Liver (tissue), 3 donors: ENCODE results near the gene C2orf49.

Source experiments
- EGR1 ChIP-seq, 2 donors: IDR thresholded peaks; 2 replicates each; pipeline ENCODE4 v1.6.1; 2016 to 2018; ENCODE audit warnings: antibody characterized with exemption in 2 of 2, low read depth in 2 of 2
- FOXA1 ChIP-seq: IDR thresholded peaks from 2 replicates; pipeline ENCODE4 v1.6.1; 2016; ENCODE audit warnings: antibody characterized with exemption
- GABPA ChIP-seq, 2 donors: IDR thresholded peaks in 1 of 2; conservative IDR thresholded peaks in 1 of 2; 2 replicates each; pipeline ENCODE4 v1.6.1; 2016; ENCODE audit warnings: antibody characterized with exemption in 2 of 2, mild to moderate bottlenecking in 1 of 2, moderate library complexity in 1 of 2
- JUND ChIP-seq, 2 donors: IDR thresholded peaks; 2 replicates each; pipeline ENCODE4 v1.6.1; 2016; ENCODE audit warnings: antibody characterized with exemption in 2 of 2
- NR2F2 ChIP-seq: IDR thresholded peaks from 2 replicates; pipeline ENCODE4 v1.6.1; 2016; ENCODE audit warnings: antibody characterized with exemption
- RAD21 ChIP-seq, 2 donors: IDR thresholded peaks; 2 replicates each; pipeline ENCODE4 v1.6.1; 2016; ENCODE audit warnings: antibody characterized with exemption in 2 of 2, mild to moderate bottlenecking in 2 of 2
- RXRA ChIP-seq, 2 donors: IDR thresholded peaks; 2 replicates each; pipeline ENCODE4 v1.6.1; 2017 to 2018; ENCODE audit warnings: antibody characterized with exemption in 2 of 2, mild to moderate bottlenecking in 1 of 2
- SP1 ChIP-seq: IDR thresholded peaks from 2 replicates; pipeline ENCODE4 v1.6.1; 2018; ENCODE audit warnings: antibody characterized with exemption, mild to moderate bottlenecking
- TAF1 ChIP-seq: conservative IDR thresholded peaks from 2 replicates; pipeline ENCODE4 v1.6.1; 2016; ENCODE audit warnings: antibody characterized with exemption, mild to moderate bottlenecking
- YY1 ChIP-seq: IDR thresholded peaks from 2 replicates; pipeline ENCODE4 v1.6.1; 2016; ENCODE audit warnings: antibody characterized with exemption, mild to moderate bottlenecking
- TF ChIP-seq, protein P1 (sequence below): fragments of 150-350 bp; IDR thresholded peaks from 2 replicates; pipeline ENCODE4 v1.5.1; 2017; ENCODE audit warnings: improper control_type of control experiment, low read depth, low read length; ENCODE audit not compliant: missing input control
- TF ChIP-seq, protein P2 (sequence below): IDR thresholded peaks from 2 replicates; pipeline ENCODE4 v1.6.1; 2016; ENCODE audit warnings: antibody characterized with exemption
- TF ChIP-seq, protein P3 (sequence below): IDR thresholded peaks from 2 replicates; pipeline ENCODE4 v1.6.1; 2016; ENCODE audit warnings: antibody characterized with exemption, mild to moderate bottlenecking
- TF ChIP-seq, protein P4 (sequence below): IDR thresholded peaks from 2 replicates; pipeline ENCODE4 v1.6.1; 2016; ENCODE audit warnings: antibody characterized with exemption
- donor health status: healthy.
- donor health status: healthy.

DNA sequence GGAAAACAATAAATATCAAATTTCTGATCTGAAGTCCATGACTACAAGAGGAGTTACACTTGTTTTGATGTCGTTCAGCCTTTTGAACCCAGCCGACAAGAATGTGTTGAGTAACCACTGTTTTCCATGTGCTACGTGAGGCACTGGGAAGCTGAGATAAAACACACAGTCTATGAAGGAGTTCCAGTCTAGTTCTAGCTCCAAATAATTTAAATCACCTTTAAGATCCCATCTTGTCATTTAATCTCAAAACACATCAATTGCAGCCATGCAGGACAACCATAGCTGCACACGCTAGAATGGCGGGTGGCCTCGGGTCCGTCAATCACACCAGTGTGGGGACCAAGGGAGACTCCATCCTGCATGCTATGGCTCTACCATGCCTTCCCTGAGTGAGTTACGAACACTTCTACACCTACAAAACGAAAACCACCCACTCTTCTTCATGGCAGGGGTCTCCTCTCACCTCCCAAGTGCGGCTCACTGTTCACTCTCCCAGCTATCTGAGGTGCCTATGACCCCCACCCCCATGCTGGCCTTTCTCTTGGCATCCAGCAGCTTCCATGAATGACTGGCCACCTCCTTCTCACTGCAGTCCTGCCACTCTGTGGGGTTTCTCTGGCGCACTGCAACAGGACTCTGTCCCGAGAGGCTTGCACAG is 57.7 kb downstream of the C2orf49 start:
- TF ChIP-seq, protein P1, sequence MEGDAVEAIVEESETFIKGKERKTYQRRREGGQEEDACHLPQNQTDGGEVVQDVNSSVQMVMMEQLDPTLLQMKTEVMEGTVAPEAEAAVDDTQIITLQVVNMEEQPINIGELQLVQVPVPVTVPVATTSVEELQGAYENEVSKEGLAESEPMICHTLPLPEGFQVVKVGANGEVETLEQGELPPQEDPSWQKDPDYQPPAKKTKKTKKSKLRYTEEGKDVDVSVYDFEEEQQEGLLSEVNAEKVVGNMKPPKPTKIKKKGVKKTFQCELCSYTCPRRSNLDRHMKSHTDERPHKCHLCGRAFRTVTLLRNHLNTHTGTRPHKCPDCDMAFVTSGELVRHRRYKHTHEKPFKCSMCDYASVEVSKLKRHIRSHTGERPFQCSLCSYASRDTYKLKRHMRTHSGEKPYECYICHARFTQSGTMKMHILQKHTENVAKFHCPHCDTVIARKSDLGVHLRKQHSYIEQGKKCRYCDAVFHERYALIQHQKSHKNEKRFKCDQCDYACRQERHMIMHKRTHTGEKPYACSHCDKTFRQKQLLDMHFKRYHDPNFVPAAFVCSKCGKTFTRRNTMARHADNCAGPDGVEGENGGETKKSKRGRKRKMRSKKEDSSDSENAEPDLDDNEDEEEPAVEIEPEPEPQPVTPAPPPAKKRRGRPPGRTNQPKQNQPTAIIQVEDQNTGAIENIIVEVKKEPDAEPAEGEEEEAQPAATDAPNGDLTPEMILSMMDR, result no peak
- TF ChIP-seq YY1 (no peak), JUND (IDR thresholded peaks at IDR 0.05) (no peak), RAD21 (IDR thresholded peaks at IDR 0.05) (no peak), FOXA1 (no peak), EGR1 (IDR thresholded peaks at IDR 0.05; ENCODE audit: low read depth in 2 of 2) (no peak), TAF1 (no peak), RXRA (IDR thresholded peaks at IDR 0.05) (no peak), GABPA (IDR thresholded peaks at IDR 0.05 in 1 of 2, conservative IDR thresholded peaks at IDR 0.05 in 1 of 2) (no peak), SP1 (no peak), NR2F2 (no peak)
- TF ChIP-seq, protein P2, sequence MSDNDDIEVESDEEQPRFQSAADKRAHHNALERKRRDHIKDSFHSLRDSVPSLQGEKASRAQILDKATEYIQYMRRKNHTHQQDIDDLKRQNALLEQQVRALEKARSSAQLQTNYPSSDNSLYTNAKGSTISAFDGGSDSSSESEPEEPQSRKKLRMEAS, result no peak
- TF ChIP-seq, protein P3, sequence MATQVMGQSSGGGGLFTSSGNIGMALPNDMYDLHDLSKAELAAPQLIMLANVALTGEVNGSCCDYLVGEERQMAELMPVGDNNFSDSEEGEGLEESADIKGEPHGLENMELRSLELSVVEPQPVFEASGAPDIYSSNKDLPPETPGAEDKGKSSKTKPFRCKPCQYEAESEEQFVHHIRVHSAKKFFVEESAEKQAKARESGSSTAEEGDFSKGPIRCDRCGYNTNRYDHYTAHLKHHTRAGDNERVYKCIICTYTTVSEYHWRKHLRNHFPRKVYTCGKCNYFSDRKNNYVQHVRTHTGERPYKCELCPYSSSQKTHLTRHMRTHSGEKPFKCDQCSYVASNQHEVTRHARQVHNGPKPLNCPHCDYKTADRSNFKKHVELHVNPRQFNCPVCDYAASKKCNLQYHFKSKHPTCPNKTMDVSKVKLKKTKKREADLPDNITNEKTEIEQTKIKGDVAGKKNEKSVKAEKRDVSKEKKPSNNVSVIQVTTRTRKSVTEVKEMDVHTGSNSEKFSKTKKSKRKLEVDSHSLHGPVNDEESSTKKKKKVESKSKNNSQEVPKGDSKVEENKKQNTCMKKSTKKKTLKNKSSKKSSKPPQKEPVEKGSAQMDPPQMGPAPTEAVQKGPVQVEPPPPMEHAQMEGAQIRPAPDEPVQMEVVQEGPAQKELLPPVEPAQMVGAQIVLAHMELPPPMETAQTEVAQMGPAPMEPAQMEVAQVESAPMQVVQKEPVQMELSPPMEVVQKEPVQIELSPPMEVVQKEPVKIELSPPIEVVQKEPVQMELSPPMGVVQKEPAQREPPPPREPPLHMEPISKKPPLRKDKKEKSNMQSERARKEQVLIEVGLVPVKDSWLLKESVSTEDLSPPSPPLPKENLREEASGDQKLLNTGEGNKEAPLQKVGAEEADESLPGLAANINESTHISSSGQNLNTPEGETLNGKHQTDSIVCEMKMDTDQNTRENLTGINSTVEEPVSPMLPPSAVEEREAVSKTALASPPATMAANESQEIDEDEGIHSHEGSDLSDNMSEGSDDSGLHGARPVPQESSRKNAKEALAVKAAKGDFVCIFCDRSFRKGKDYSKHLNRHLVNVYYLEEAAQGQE, result no peak
- TF ChIP-seq, protein P4, sequence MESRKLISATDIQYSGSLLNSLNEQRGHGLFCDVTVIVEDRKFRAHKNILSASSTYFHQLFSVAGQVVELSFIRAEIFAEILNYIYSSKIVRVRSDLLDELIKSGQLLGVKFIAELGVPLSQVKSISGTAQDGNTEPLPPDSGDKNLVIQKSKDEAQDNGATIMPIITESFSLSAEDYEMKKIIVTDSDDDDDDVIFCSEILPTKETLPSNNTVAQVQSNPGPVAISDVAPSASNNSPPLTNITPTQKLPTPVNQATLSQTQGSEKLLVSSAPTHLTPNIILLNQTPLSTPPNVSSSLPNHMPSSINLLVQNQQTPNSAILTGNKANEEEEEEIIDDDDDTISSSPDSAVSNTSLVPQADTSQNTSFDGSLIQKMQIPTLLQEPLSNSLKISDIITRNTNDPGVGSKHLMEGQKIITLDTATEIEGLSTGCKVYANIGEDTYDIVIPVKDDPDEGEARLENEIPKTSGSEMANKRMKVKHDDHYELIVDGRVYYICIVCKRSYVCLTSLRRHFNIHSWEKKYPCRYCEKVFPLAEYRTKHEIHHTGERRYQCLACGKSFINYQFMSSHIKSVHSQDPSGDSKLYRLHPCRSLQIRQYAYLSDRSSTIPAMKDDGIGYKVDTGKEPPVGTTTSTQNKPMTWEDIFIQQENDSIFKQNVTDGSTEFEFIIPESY, result no peak
